ENCODE measurements around the gene SMARCA2.
A peak's percentile ranks its signal among the peaks of the same experiment; 100 is the strongest.

Gene SMARCA2

GRCh38 chr9:2055203-2055658 is 40.1 kb downstream of the SMARCA2 start:
- Histone ChIP-seq H3K27me3 (replicated peaks; ENCODE audit: control insufficient read depth, insufficient read depth, low read length) (no peaks in the 10 kb centered on the region), H3K36me3 (ENCODE audit: control insufficient read depth, insufficient read depth, low read length) (peaks cover 21% of the 10 kb centered on the region), H3K4me3 (replicated peaks; ENCODE audit: low read depth, low read length) (no peak overlapping the region)
- no peak for TF ChIP-seq CTCF (IDR thresholded peaks at IDR 0.05; ENCODE audit: insufficient read depth, low read length, poor library complexity, severe bottlenecking)
- DNase-seq (ENCODE audit: extremely low read depth, insufficient read length): peak; percentile 62

- peaks cover 37% of the 10 kb centered on the region for H3K36me3 ChIP-seq (ENCODE audit: control insufficient read depth, insufficient read depth, low read length)
Observed at GRCh38 chr9:2059274-2059929, 44.3 kb downstream of the SMARCA2 start.

GRCh38 chr9:2060424-2060823 is 45.3 kb downstream of the SMARCA2 start:
- no peak for DNase-seq (ENCODE audit: extremely low read depth, insufficient read length)
- TF ChIP-seq CTCF (IDR thresholded peaks at IDR 0.05; ENCODE audit: insufficient read depth, low read length, poor library complexity, severe bottlenecking): no peak

More at GRCh38 chr9:2059274-2059929, 44.3 kb downstream of the SMARCA2 start:
- no peak for TF ChIP-seq CTCF (IDR thresholded peaks at IDR 0.05; ENCODE audit: insufficient read depth, low read length, poor library complexity, severe bottlenecking)
- H3K4me3 ChIP-seq (replicated peaks; ENCODE audit: low read depth, low read length): no peak overlapping the region
- no peak for DNase-seq (ENCODE audit: extremely low read depth, insufficient read length)
- H3K27me3 ChIP-seq (replicated peaks; ENCODE audit: control insufficient read depth, insufficient read depth, low read length): no peaks in the 10 kb centered on the region

GRCh38 chr9:2065704-2066103 is 50.6 kb downstream of the SMARCA2 start:
- TF ChIP-seq CTCF (IDR thresholded peaks at IDR 0.05; ENCODE audit: insufficient read depth, low read length, poor library complexity, severe bottlenecking): no peak
- no peak for DNase-seq (ENCODE audit: extremely low read depth, insufficient read length)
- H3K4me3 ChIP-seq (replicated peaks; ENCODE audit: low read depth, low read length): no peak overlapping the region
- no peaks in the 10 kb centered on the region for H3K27me3 ChIP-seq (replicated peaks; ENCODE audit: control insufficient read depth, insufficient read depth, low read length)
- H3K36me3 ChIP-seq (ENCODE audit: control insufficient read depth, insufficient read depth, low read length): peaks cover 17% of the 10 kb centered on the region

More at GRCh38 chr9:2060424-2060823, 45.3 kb downstream of the SMARCA2 start:
- no peak overlapping the region for H3K4me3 ChIP-seq (replicated peaks; ENCODE audit: low read depth, low read length)
- H3K36me3 ChIP-seq (ENCODE audit: control insufficient read depth, insufficient read depth, low read length): peaks cover 37% of the 10 kb centered on the region
- no peaks in the 10 kb centered on the region for H3K27me3 ChIP-seq (replicated peaks; ENCODE audit: control insufficient read depth, insufficient read depth, low read length)

DNA sequence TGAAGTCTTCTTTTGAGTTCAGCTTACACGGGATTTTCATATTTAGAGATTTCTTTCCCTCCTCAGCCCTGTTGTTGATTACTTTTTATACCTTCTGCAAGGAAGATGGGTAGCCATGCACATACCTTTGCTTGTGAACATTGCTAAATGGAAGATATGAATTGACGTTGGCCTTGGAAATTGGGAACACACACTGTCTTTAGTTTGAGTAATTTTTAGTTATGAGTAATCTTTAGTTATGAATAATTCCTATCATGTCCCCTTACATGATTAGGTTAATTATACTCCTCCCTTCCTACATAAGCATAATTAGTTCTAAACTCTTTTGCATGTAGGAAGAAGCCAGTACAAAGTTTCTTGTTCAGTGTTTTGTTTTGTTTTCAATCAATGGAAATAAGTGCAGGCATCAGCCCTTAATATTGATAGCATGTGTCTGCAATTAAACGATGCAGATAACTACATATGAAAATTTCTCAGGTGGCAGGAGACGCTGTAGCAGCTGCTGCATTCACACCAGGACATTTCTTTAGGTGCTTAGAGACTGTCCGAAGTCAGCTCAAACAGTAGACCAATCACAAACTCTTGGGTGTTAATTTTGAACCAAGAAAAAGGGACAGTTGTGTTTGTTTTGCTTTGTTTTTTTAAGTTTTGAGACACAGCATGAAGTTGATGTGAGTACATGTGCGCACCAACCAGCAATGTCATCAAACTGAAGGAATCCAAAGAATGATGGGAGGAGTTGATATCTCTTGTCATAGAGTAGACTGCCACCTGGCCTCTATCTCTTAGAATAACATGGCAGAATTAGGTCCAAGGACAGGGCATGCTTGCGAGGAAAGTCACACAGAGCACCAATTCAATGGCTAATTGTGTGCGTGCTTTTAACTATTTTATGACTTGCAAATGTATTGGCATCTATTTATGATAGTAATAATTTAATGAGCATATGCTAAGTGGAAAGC is 51.4 kb downstream of the SMARCA2 start:
- Histone ChIP-seq H3K36me3 (ENCODE audit: control insufficient read depth, insufficient read depth, low read length) (peaks cover 15% of the 10 kb centered on the region), H3K27me3 (replicated peaks; ENCODE audit: control insufficient read depth, insufficient read depth, low read length) (no peaks in the 10 kb centered on the region), H3K4me3 (replicated peaks; ENCODE audit: low read depth, low read length) (no peak overlapping the region)
- no peak for DNase-seq (ENCODE audit: extremely low read depth, insufficient read length)
- peak; percentile 10 for TF ChIP-seq CTCF (IDR thresholded peaks at IDR 0.05; ENCODE audit: insufficient read depth, low read length, poor library complexity, severe bottlenecking)
